GM21786 (cell line): Measurements from ENCODE around the gene ENTREP3.

Source experiments
- ATAC-seq: cut with Tn5 transposase; IDR thresholded peaks from one replicate; pipeline ENCODE4 v1.9.1; 2021; ENCODE audit not compliant: unreplicated experiment

ENTREP3 gene

GRCh38 chr1:155202731-155203515 is 52.4 kb downstream of the ENTREP3 start:
- ATAC-seq = no peak

GRCh38 chr1:155202198-155202597 is 53.1 kb downstream of the ENTREP3 start:
- ATAC-seq = no peak

GRCh38 chr1:155200920-155201319 is 54.4 kb downstream of the ENTREP3 start:
- no peak for ATAC-seq

GRCh38 chr1:155199792-155200191 is 55.5 kb downstream of the ENTREP3 start:
- no peak for ATAC-seq

- no peak for ATAC-seq
Observed at GRCh38 chr1:155198547-155198906, 56.8 kb downstream of the ENTREP3 start.

- no peak for ATAC-seq
Observed at GRCh38 chr1:155197901-155198546, 57.3 kb downstream of the ENTREP3 start.
